ENCODE measurements around the gene NEDD4L. TPM values are rescaled to one million over a fixed set of nuclear protein-coding genes. Genes with fewer than 3 reads are reported as not detected.
"Not testable (repeated sequence)": the region's sequence is repeated elsewhere in the genome, so short reads cannot be mapped to it uniquely, and the experiment has no call there.

The NEDD4L gene
- total RNA-seq, 1 donor from 2014 or later = 95.9 TPM

GRCh38 chr18:58429442-58429841, 385.4 kb downstream of the NEDD4L start:
- TF ChIP-seq CTCF (conservative IDR thresholded peaks at IDR 0.05; ENCODE audit: low read depth, low read length) = no peak
- H3K4me3 ChIP-seq (ENCODE audit: low read depth, low read length) = no peak overlapping the region
- DNase-seq (ENCODE audit: low read depth) = no peak

- no peak for TF ChIP-seq CTCF (conservative IDR thresholded peaks at IDR 0.05; ENCODE audit: low read depth, low read length)
- DNase-seq (ENCODE audit: low read depth) = no peak
- H3K4me3 ChIP-seq (ENCODE audit: low read depth, low read length) = no peak overlapping the region
Measured at GRCh38 chr18:58431215-58431614, 387.2 kb downstream of the NEDD4L start.

GRCh38 chr18:58432050-58432727, 388.2 kb downstream of the NEDD4L start:
- TF ChIP-seq CTCF (conservative IDR thresholded peaks at IDR 0.05; ENCODE audit: low read depth, low read length) = no peak
- H3K4me3 ChIP-seq (ENCODE audit: low read depth, low read length) = no peak overlapping the region
- no peak for DNase-seq (ENCODE audit: low read depth)

GRCh38 chr18:58435221-58436005, 391.4 kb downstream of the NEDD4L start:
- not testable (repeated sequence) for H3K4me3 ChIP-seq (ENCODE audit: low read depth, low read length); DNase-seq (ENCODE audit: low read depth)

- peak overlapping the region; percentile 45 for H3K4me3 ChIP-seq (ENCODE audit: low read depth, low read length)
- TF ChIP-seq CTCF (conservative IDR thresholded peaks at IDR 0.05; ENCODE audit: low read depth, low read length) = no peak
- DNase-seq (ENCODE audit: low read depth) = peak; percentile 10
Measured at GRCh38 chr18:58438161-58438957, 394.3 kb downstream of the NEDD4L start.

- TF ChIP-seq CTCF (conservative IDR thresholded peaks at IDR 0.05; ENCODE audit: low read depth, low read length) = no peak
- peak overlapping the region; percentile 45 for H3K4me3 ChIP-seq (ENCODE audit: low read depth, low read length)
- DNase-seq (ENCODE audit: low read depth) = no peak
Measured at GRCh38 chr18:58438958-58439300, 394.9 kb downstream of the NEDD4L start.

GRCh38 chr18:58443671-58444070, 399.6 kb downstream of the NEDD4L start:
- TF ChIP-seq CTCF (conservative IDR thresholded peaks at IDR 0.05; ENCODE audit: low read depth, low read length) = no peak
- DNase-seq (ENCODE audit: low read depth) = no peak

More at GRCh38 chr18:58443671-58444070, 399.6 kb downstream of the NEDD4L start:
- H3K4me3 ChIP-seq (ENCODE audit: low read depth, low read length) = no peak overlapping the region

All from epithelial cell of proximal tubule (primary cell).